Epithelial cell of prostate (primary cell): ENCODE data around the gene TMEM139.
A peak's percentile ranks its signal among the peaks of the same experiment; 100 is the strongest.
"Not testable (repeated sequence)": the region's sequence is repeated elsewhere in the genome, so short reads cannot be mapped to it uniquely, and the experiment has no call there.

Experiments used
- DNase-seq: peaks from one replicate; pipeline ENCODE4 v3.0.0-alpha.2; 2011; ENCODE audit warnings: low read depth, low spot score
- H3K27ac ChIP-seq: fragments of 450-650 bp; 2 replicates; pipeline ENCODE4 v1.5.1; 2017; ENCODE audit warnings: mild to moderate bottlenecking

The TMEM139 gene

GRCh38 chr7:143257501-143257900, 27.3 kb upstream of the TMEM139 start:
- H3K27ac ChIP-seq = no peak overlapping the region
- no peak for DNase-seq

GRCh38 chr7:143258831-143259230, 25.9 kb upstream of the TMEM139 start:
- no peak overlapping the region for H3K27ac ChIP-seq
- DNase-seq = no peak

GRCh38 chr7:143259765-143260164, 25.0 kb upstream of the TMEM139 start:
- DNase-seq = peak; percentile 58
- no peak overlapping the region for H3K27ac ChIP-seq

GRCh38 chr7:143261901-143262300, 22.9 kb upstream of the TMEM139 start:
- DNase-seq = no peak
- H3K27ac ChIP-seq = no peak overlapping the region

GRCh38 chr7:143263266-143264195, 21.2 kb upstream of the TMEM139 start, which contains the start of gene GSTK1:
TSS of gene GSTK1 (plus strand) at chr7:143263441. CDS start at chr7:143263514, 73 bp downstream.
- H3K27ac ChIP-seq = peak within 1 kb of the TSS; percentile 22
- no peak for DNase-seq

GRCh38 chr7:143264196-143264568, 20.6 kb upstream of the TMEM139 start:
- not testable (repeated sequence) for H3K27ac ChIP-seq, DNase-seq

- H3K27ac ChIP-seq = no peak overlapping the region
Observed at GRCh38 chr7:143265017-143265693, 19.6 kb upstream of the TMEM139 start.

GRCh38 chr7:143269251-143269650, 15.5 kb upstream of the TMEM139 start:
- no peak for DNase-seq
- H3K27ac ChIP-seq = no peak overlapping the region

More at GRCh38 chr7:143265017-143265693, 19.6 kb upstream of the TMEM139 start:
- DNase-seq = no peak

- H3K27ac ChIP-seq = no peak overlapping the region
- DNase-seq = no peak
Observed at GRCh38 chr7:143271240-143271639, 13.5 kb upstream of the TMEM139 start.

GRCh38 chr7:143272871-143273270, 11.9 kb upstream of the TMEM139 start:
- no peak for DNase-seq
- no peak overlapping the region for H3K27ac ChIP-seq

- peak overlapping the region; percentile 18 for H3K27ac ChIP-seq
- DNase-seq = no peak
Observed at GRCh38 chr7:143279186-143280098, 5.3 kb upstream of the TMEM139 start.

- DNase-seq = no peak
- no peak overlapping the region for H3K27ac ChIP-seq
Observed at GRCh38 chr7:143280160-143280559, 4.6 kb upstream of the TMEM139 start.

GRCh38 chr7:143280566-143280965, 4.2 kb upstream of the TMEM139 start:
- DNase-seq = no peak
- H3K27ac ChIP-seq = no peak overlapping the region

- H3K27ac ChIP-seq = no peak overlapping the region
- no peak for DNase-seq
Observed at GRCh38 chr7:143281529-143281928, 3.2 kb upstream of the TMEM139 start.

GRCh38 chr7:143282124-143282523, 2.6 kb upstream of the TMEM139 start:
- no peak for DNase-seq
- no peak overlapping the region for H3K27ac ChIP-seq

GRCh38 chr7:143283381-143283780, 1.4 kb upstream of the TMEM139 start:
- H3K27ac ChIP-seq = no peak overlapping the region
- DNase-seq = no peak

GRCh38 chr7:143285470-143285778, 666 bp downstream of the TMEM139 start:
- peak overlapping the region; percentile 84 for H3K27ac ChIP-seq
- no peak for DNase-seq

- H3K27ac ChIP-seq = peak overlapping the region; percentile 84
- no peak for DNase-seq
Observed at GRCh38 chr7:143285806-143286521, 1.2 kb downstream of the TMEM139 start.

GRCh38 chr7:143286522-143286890, 1.7 kb downstream of the TMEM139 start:
- peak overlapping the region; percentile 84 for H3K27ac ChIP-seq
- DNase-seq = no peak
